OCI-LY3 (cell line): ENCODE measurements around the gene KIR2DL3.
"Not testable (repeated sequence)": the region's sequence is repeated elsewhere in the genome, so short reads cannot be mapped to it uniquely, and the experiment has no call there.

Experiments used
- H2AFZ ChIP-seq: fragments of 200-600, 300-600 bp; shearing (Covaris generic); 2 replicates; pipeline ENCODE4 v1.6.0; 2014; ENCODE audit warnings: antibody characterized with exemption, low read depth, low read length
- H3K27ac ChIP-seq: fragments of 200-600, 300-600 bp; sonication (generic); 2 replicates; pipeline ENCODE4 v1.5.1; 2014; ENCODE audit warnings: mild to moderate bottlenecking, low read length, moderate library complexity, mixed read lengths
- H3K27me3 ChIP-seq: fragments of 200-600, 300-600 bp; sonication (generic); 2 replicates; pipeline ENCODE4 v1.6.1; 2014; ENCODE audit warnings: low read depth, low read length, mixed read lengths
- H3K36me3 ChIP-seq: fragments of 200-600, 300-600 bp; sonication (generic); replicated peaks from 2 replicates; pipeline ENCODE3; 2014; ENCODE audit warnings: low read depth, low read length, mixed read lengths
- H3K4me1 ChIP-seq: fragments of 300-600, 200-600 bp; sonication (generic); 2 replicates; pipeline ENCODE4 v1.6.1; 2014; ENCODE audit warnings: low read length, mixed read lengths
- H3K4me2 ChIP-seq: fragments of 200-600, 300-600 bp; sonication (generic); 2 replicates; pipeline ENCODE4 v1.6.1; 2014; ENCODE audit warnings: low read length, mixed read lengths
- H3K4me3 ChIP-seq: fragments of 300-600, 200-600 bp; sonication (generic); 2 replicates; pipeline ENCODE4 v1.5.1; 2014; ENCODE audit warnings: antibody characterized with exemption, mild to moderate bottlenecking, low read length, moderate library complexity
- H3K79me2 ChIP-seq: fragments of 300-600, 200-600 bp; shearing (Covaris generic); 2 replicates; pipeline ENCODE4 v1.6.1; 2014; ENCODE audit warnings: mild to moderate bottlenecking, low read length, mixed read lengths
- H3K9ac ChIP-seq: fragments of 300-600, 200-600 bp; shearing (Covaris generic); 2 replicates; pipeline ENCODE4 v1.6.0; 2014; ENCODE audit warnings: mild to moderate bottlenecking, low read length, moderate library complexity
- H3K9me3 ChIP-seq: fragments of 200-600, 300-600 bp; shearing (Covaris generic); 2 replicates; pipeline ENCODE4 v1.6.1; 2014; ENCODE audit warnings: low read length, mixed read lengths; ENCODE audit not compliant: insufficient read depth
- H4K20me1 ChIP-seq: fragments of 200-600, 300-600 bp; sonication (generic); 2 replicates; pipeline ENCODE4 v1.6.1; 2016; ENCODE audit warnings: low read length, mixed read lengths; ENCODE audit not compliant: insufficient read depth
- CTCF ChIP-seq: fragments of 200-600, 300-600 bp; sonication (generic); IDR thresholded peaks from 2 replicates; pipeline ENCODE4 v1.5.1; 2014; ENCODE audit warnings: antibody characterized with exemption, low read length, low read depth
- EZH2phosphoT487 ChIP-seq: fragments of 200-600 bp; shearing (Covaris generic); IDR thresholded peaks from 2 replicates; pipeline ENCODE4 v1.6.1; 2018; ENCODE audit warnings: antibody characterized with exemption, mixed run types, low read depth

Gene KIR2DL3

GRCh38 chr19:54738306-54738705 lies at the start of gene KIR2DL3:
TSS of gene KIR2DL3 (plus strand) at chr19:54738513. CDS start at chr19:54738546, 33 bp downstream.
- H3K4me2 ChIP-seq, H3K79me2 ChIP-seq, H3K4me3 ChIP-seq, H4K20me1 ChIP-seq, H3K9me3 ChIP-seq, H3K27ac ChIP-seq, H3K36me3 ChIP-seq, H3K4me1 ChIP-seq, H2AFZ ChIP-seq, H3K9ac ChIP-seq: not testable (repeated sequence)
- peaks cover 16% of the 10 kb centered on the region for H3K27me3 ChIP-seq

- no peaks in the 10 kb centered on the region for H4K20me1 ChIP-seq
- H3K4me3 ChIP-seq, result no peak overlapping the region
- 0 out of 2 replicates have a peak, but pooled peaks cover 4% of the 10 kb centered on the region for H3K4me1 ChIP-seq
- no peaks in the 10 kb centered on the region for H3K36me3 ChIP-seq
- H3K79me2 ChIP-seq, result no peaks in the 10 kb centered on the region
- no peak overlapping the region for H3K4me2 ChIP-seq
- H2AFZ ChIP-seq, result no peak overlapping the region
- peaks cover 51% of the 10 kb centered on the region for H3K27me3 ChIP-seq
- TF ChIP-seq EZH2phosphoT487 (no peak), CTCF (no peak)
- H3K27ac ChIP-seq, result no peak overlapping the region
- no peak overlapping the region for H3K9ac ChIP-seq
- H3K9me3 ChIP-seq, result no peaks in the 10 kb centered on the region
Measured at GRCh38 chr19:54691582-54692297, 46.6 kb upstream of the KIR2DL3 start.

GRCh38 chr19:54692298-54692615 lies 46.1 kb upstream of the KIR2DL3 start:
- Histone ChIP-seq H2AFZ (no peak overlapping the region), H3K4me2 (no peak overlapping the region), H3K4me3 (no peak overlapping the region), H3K27ac (no peak overlapping the region), H3K36me3 (no peaks in the 10 kb centered on the region), H3K27me3 (peaks cover 46% of the 10 kb centered on the region), H4K20me1 (no peaks in the 10 kb centered on the region), H3K4me1 (0 out of 2 replicates have a peak, but pooled peaks cover 4% of the 10 kb centered on the region), H3K79me2 (no peaks in the 10 kb centered on the region), H3K9ac (no peak overlapping the region), H3K9me3 (no peaks in the 10 kb centered on the region)
- no peak for TF ChIP-seq CTCF
- TF ChIP-seq EZH2phosphoT487, result no peak

- Histone ChIP-seq H3K79me2 (no peaks in the 10 kb centered on the region), H2AFZ (no peak overlapping the region), H3K27me3 (peaks cover 25% of the 10 kb centered on the region), H4K20me1 (no peaks in the 10 kb centered on the region), H3K9me3 (no peaks in the 10 kb centered on the region), H3K4me2 (no peak overlapping the region), H3K9ac (no peak overlapping the region), H3K4me3 (no peak overlapping the region), H3K36me3 (no peaks in the 10 kb centered on the region), H3K4me1 (0 out of 2 replicates have a peak, but pooled peaks cover 4% of the 10 kb centered on the region), H3K27ac (no peak overlapping the region)
- no peak for TF ChIP-seq CTCF
- TF ChIP-seq EZH2phosphoT487, result no peak
Measured at GRCh38 chr19:54694648-54695047, 43.7 kb upstream of the KIR2DL3 start.
